Activated CD8-positive, alpha-beta T cell treated with anti-CD3 and anti-CD28 coated beads, Interleukin-2, amount 10 ng/mL, durations not matched to agents 7 days and 5 days (primary cell): Measurements from ENCODE around the gene PLEKHM1. TPM values are rescaled to one million over a fixed set of nuclear protein-coding genes. Genes with fewer than 3 reads are reported as not detected.

Source experiments
- ATAC-seq: fragments of 150-1000 bp; cut with Tn5 transposase; one replicate; pipeline ENCODE4 v1.10.0; 2021; ENCODE audit warnings: moderate library complexity
- CTCF ChIA-PET: fragments of 350-600 bp; sonication (Branson Sonifier 250); formaldehyde crosslinking; loops from one replicate; lab custom pipeline; 2021; ENCODE audit warnings: antibody characterized with exemption; lab: Charles Lee
- POLR2A ChIA-PET: fragments of 350-600 bp; sonication (Branson Sonifier 250); formaldehyde crosslinking; loops from one replicate; lab custom pipeline; 2021; ENCODE audit warnings: antibody characterized with exemption; lab: Charles Lee
- DNase-seq: peaks from one replicate; pipeline ENCODE4 v3.0.0-alpha.2; 2020
- H3K27ac Mint-ChIP-seq: one replicate; pipeline ENCODE4 v1.8.0; 2021; ENCODE audit warnings: mild to moderate bottlenecking, mixed read lengths
- H3K27me3 Mint-ChIP-seq: one replicate; pipeline ENCODE4 v1.8.0; 2021; ENCODE audit warnings: low read depth, mixed read lengths
- H3K36me3 Mint-ChIP-seq: one replicate; pipeline ENCODE4 v1.8.0; 2021; ENCODE audit warnings: low read depth, mixed read lengths
- H3K4me1 Mint-ChIP-seq: one replicate; pipeline ENCODE4 v1.8.0; 2021; ENCODE audit warnings: low read depth, mixed read lengths
- H3K4me3 Mint-ChIP-seq: one replicate; pipeline ENCODE4 v1.8.0; 2021; ENCODE audit warnings: mild to moderate bottlenecking, mixed read lengths
- H3K9me3 Mint-ChIP-seq: one replicate; pipeline ENCODE4 v1.8.0; 2022; ENCODE audit warnings: mixed read lengths; ENCODE audit not compliant: insufficient read depth
- total RNA-seq, 2 experiments: library from RNA; stranded (reverse); gene quantifications; one replicate each; pipeline ENCODE4 v1.2.3, GENCODE V29; 2021

The PLEKHM1 gene
- total RNA-seq, 2 experiments from 2014 or later, result 50.5 to 52.7 TPM

DNA sequence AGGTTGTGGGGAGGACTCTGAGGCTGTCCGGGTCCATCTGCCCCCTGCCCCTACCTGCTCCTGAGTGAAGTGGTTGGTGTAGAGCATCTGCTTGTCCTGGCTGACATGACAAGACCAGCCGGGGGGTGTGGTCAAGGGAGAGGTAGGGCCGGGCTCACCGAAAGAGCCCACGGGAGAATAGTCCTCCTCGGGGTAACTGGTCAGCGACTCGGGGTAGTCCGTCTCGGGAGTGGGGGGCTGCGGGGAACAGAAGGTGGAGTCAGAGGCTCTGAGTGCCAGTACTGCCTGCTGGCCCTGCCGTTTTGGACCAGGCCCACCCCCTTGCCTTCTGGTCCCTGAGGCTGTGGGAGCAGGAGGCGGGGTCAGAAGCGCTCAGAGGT lies 85.7 kb downstream of the PLEKHM1 start:
- DNase-seq, result no peak
- no peak for ATAC-seq
- CTCF ChIA-PET, result no interaction called here
- POLR2A ChIA-PET, result no interaction called here
- H3K27ac Mint-ChIP-seq, result no peak overlapping the region
- no peak overlapping the region for H3K4me3 Mint-ChIP-seq
- peaks cover 68% of the 10 kb centered on the region for H3K36me3 Mint-ChIP-seq
- no peaks in the 10 kb centered on the region for H3K27me3 Mint-ChIP-seq
- peaks cover 30% of the 10 kb centered on the region for H3K4me1 Mint-ChIP-seq
- no peaks in the 10 kb centered on the region for H3K9me3 Mint-ChIP-seq

- Mint-ChIP-seq H3K4me3 (no peak overlapping the region), H3K4me1 (peaks cover 27% of the 10 kb centered on the region), H3K9me3 (no peaks in the 10 kb centered on the region), H3K27me3 (no peaks in the 10 kb centered on the region), H3K27ac (no peak overlapping the region), H3K36me3 (peaks cover 65% of the 10 kb centered on the region)
- ChIA-PET POLR2A (no interaction called here), CTCF (no interaction called here)
- DNase-seq (no peak), ATAC-seq (no peak)
Observed at GRCh38 chr17:45403906-45404490, 86.5 kb downstream of the PLEKHM1 start.

- H3K36me3 Mint-ChIP-seq, result peaks cover 62% of the 10 kb centered on the region
- H3K27ac Mint-ChIP-seq, result no peak overlapping the region
- ATAC-seq, result no peak
- H3K4me1 Mint-ChIP-seq, result peaks cover 16% of the 10 kb centered on the region
- ChIA-PET POLR2A (interaction anchor here (1.0 kb wide), 1 partner anchor 10 kb away, joined by 4 read pairs; no protein-coding TSS in a partner anchor), CTCF (interaction anchor here (0.6 kb wide), 1 partner anchor 268 kb away, joined by 3 read pairs; no protein-coding TSS in a partner anchor)
- no peaks in the 10 kb centered on the region for H3K27me3 Mint-ChIP-seq
- DNase-seq, result no peak
- no peak overlapping the region for H3K4me3 Mint-ChIP-seq
- no peaks in the 10 kb centered on the region for H3K9me3 Mint-ChIP-seq
Observed at GRCh38 chr17:45402916-45403315, 87.6 kb downstream of the PLEKHM1 start.

GRCh38 chr17:45398800-45399199 lies 91.7 kb downstream of the PLEKHM1 start:
- Mint-ChIP-seq H3K27ac (no peak overlapping the region), H3K4me1 (peaks cover 2% of the 10 kb centered on the region), H3K36me3 (peaks cover 58% of the 10 kb centered on the region), H3K9me3 (no peaks in the 10 kb centered on the region), H3K4me3 (no peak overlapping the region), H3K27me3 (no peaks in the 10 kb centered on the region)
- CTCF ChIA-PET, result interaction anchor here (1.1 kb wide), 1 partner anchor 10 kb away, joined by 3 read pairs; no protein-coding TSS in a partner anchor
- DNase-seq, result no peak
- ATAC-seq, result no peak
- POLR2A ChIA-PET, result interaction anchor here (1.6 kb wide), 1 partner anchor 10 kb away, joined by 4 read pairs; no protein-coding TSS in a partner anchor

DNA sequence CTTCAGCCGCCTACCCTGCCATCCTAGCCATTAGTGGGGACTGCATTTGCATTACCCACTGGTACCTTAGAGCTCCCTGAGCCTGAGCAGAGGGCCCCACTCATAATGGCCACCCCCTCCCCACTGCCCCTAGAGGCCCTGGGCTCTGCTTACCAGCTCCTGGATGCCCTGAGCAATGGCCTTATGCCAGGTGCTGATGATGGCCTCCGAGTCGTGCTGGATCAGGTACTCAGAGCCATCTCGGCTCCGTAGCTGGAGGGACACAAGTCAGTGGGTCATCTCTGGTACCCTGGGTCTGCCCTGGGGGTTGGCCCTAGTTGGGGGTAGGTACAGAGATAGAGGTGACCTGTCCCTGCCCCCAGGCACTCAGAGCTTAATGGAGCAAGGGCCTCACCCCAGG lies 92.7 kb downstream of the PLEKHM1 start:
- POLR2A ChIA-PET, result interaction anchor here (0.6 to 1.5 kb wide), 2 partner anchors 11 to 216 kb away, joined by 4 to 5 read pairs; no protein-coding TSS in a partner anchor
- Mint-ChIP-seq H3K27me3 (no peaks in the 10 kb centered on the region), H3K9me3 (no peaks in the 10 kb centered on the region), H3K4me3 (no peak overlapping the region), H3K4me1 (peaks cover 2% of the 10 kb centered on the region), H3K27ac (no peak overlapping the region), H3K36me3 (peaks cover 53% of the 10 kb centered on the region)
- no peak for DNase-seq
- CTCF ChIA-PET, result interaction anchor here (1.2 to 1.5 kb wide), 2 partner anchors 9 to 10 kb away, joined by 3 read pairs; no protein-coding TSS in a partner anchor
- no peak for ATAC-seq

DNA sequence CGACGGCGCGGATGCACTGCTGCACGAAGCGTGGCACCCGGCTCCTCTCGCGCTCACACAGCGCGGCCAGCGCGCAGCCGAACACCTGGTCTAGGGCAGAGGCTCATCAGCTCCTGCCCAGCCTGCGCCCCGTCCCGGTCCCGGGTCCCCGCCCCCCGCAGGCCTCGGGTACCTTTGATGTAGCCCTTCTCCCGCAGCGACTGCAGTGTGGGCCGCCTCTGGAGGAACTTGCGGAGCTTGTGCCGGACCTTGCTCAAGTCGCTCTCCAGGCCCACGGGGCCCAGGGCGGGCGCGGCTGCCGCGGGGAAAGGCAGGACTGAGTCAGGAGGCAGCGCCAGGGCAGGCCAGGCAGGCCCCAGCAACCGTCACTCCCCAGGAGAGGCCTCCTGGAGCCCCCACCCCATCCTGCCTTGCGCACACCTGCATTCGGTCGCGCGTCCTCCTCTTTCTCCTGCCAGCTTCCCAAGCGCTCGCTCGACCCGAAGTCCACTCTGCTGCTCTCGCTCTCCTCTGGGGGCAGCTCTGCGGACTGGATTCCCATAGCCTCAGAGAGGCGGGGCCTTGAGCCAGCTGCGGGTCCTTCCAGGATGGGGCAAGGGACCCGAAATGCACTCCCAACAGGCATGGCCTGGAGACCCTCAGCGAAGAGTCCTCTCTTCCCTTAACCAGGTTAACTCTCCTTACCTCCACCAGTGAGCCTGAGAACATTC lies 93.9 kb downstream of the PLEKHM1 start:
- Mint-ChIP-seq H3K9me3 (no peaks in the 10 kb centered on the region), H3K27me3 (peaks cover 2% of the 10 kb centered on the region), H3K4me3 (no peak overlapping the region), H3K27ac (no peak overlapping the region), H3K4me1 (peaks cover 2% of the 10 kb centered on the region), H3K36me3 (peaks cover 45% of the 10 kb centered on the region)
- no peak for DNase-seq
- POLR2A ChIA-PET, result interaction anchor here (1.5 kb wide), 1 partner anchor 13 kb away, joined by 5 read pairs; no protein-coding TSS in a partner anchor
- ATAC-seq, result no peak
- CTCF ChIA-PET, result interaction anchor here (0.7 to 1.3 kb wide), 3 partner anchors 9 to 177 kb away, joined by 3 read pairs; no protein-coding TSS in a partner anchor

GRCh38 chr17:45395569-45396415 lies 94.7 kb downstream of the PLEKHM1 start:
- ChIA-PET POLR2A (no interaction called here), CTCF (interaction anchor here (1.0 to 1.3 kb wide), 2 partner anchors 12 to 119 kb away, joined by 3 read pairs; no protein-coding TSS in a partner anchor)
- H3K27ac Mint-ChIP-seq, result no peak overlapping the region

DNA sequence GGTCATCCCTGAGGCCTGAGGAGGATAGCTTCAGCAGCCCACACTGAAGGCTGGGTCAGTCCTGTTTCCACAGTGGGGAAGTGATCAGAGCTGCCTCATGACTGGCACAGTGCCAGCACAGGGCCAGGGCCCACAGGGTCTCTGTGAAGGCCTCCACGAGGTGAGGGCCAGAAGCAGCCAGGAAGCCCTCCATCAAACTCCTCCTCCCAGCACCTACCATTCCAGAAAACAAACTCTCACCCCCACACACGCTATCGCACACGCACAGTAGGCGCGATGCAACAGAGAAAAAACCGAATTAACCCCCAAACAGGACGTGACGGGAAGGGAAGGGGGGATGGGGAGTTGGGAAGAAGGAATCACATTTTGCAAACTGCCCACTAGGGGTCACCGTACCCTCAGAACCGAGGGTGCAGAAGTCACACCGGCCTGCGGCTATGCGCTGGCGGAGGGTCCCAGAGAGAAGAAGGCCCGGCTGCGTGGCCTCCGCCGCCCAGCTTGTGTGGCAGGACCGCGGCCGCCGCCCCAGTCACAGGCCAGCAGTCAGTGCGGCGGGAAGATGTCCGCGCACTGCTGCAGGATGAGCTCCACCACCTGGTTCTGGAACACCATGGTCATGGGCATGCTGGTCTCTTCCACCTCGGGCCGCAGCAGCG lies 95.5 kb downstream of the PLEKHM1 start:
- Mint-ChIP-seq H3K9me3 (no peaks in the 10 kb centered on the region), H3K27ac (no peak overlapping the region), H3K4me1 (peaks cover 8% of the 10 kb centered on the region), H3K36me3 (peaks cover 33% of the 10 kb centered on the region), H3K4me3 (no peak overlapping the region), H3K27me3 (peaks cover 6% of the 10 kb centered on the region)
- CTCF ChIA-PET, result interaction anchor here (0.9 to 1.6 kb wide), 4 partner anchors 10 to 118 kb away, joined by 3 to 15 read pairs (median 3); no protein-coding TSS in a partner anchor
- DNase-seq (peak; percentile 52), ATAC-seq (peak; percentile 46)
- POLR2A ChIA-PET, result no interaction called here

More at GRCh38 chr17:45395569-45396415, 94.7 kb downstream of the PLEKHM1 start:
- H3K4me3 Mint-ChIP-seq, result no peak overlapping the region
- H3K36me3 Mint-ChIP-seq, result peaks cover 38% of the 10 kb centered on the region
- no peak for DNase-seq
- no peak for ATAC-seq
- H3K9me3 Mint-ChIP-seq, result no peaks in the 10 kb centered on the region
- H3K27me3 Mint-ChIP-seq, result peaks cover 6% of the 10 kb centered on the region
- peaks cover 8% of the 10 kb centered on the region for H3K4me1 Mint-ChIP-seq

GRCh38 chr17:45394564-45394912 lies 96.0 kb downstream of the PLEKHM1 start:
- Mint-ChIP-seq H3K9me3 (no peaks in the 10 kb centered on the region), H3K27ac (peak overlapping the region; percentile 60), H3K4me3 (no peak overlapping the region), H3K27me3 (peaks cover 6% of the 10 kb centered on the region), H3K4me1 (peaks cover 10% of the 10 kb centered on the region), H3K36me3 (peaks cover 29% of the 10 kb centered on the region)
- ATAC-seq (no peak), DNase-seq (no peak)
- POLR2A ChIA-PET, result interaction anchor here (0.6 kb wide), 1 partner anchor 959 kb away, joined by 4 read pairs; no protein-coding TSS in a partner anchor
- CTCF ChIA-PET, result interaction anchor here (0.9 to 1.6 kb wide), 3 partner anchors 10 to 147 kb away, joined by 3 to 15 read pairs (median 4); no protein-coding TSS in a partner anchor

- POLR2A ChIA-PET, result interaction anchor here (0.6 kb wide), 1 partner anchor 959 kb away, joined by 4 read pairs; no protein-coding TSS in a partner anchor
- peaks cover 6% of the 10 kb centered on the region for H3K27me3 Mint-ChIP-seq
- DNase-seq, result no peak
Observed at GRCh38 chr17:45394091-45394490, 96.4 kb downstream of the PLEKHM1 start.

More at GRCh38 chr17:45394091-45394490, 96.4 kb downstream of the PLEKHM1 start:
- no peaks in the 10 kb centered on the region for H3K9me3 Mint-ChIP-seq
- H3K4me3 Mint-ChIP-seq, result no peak overlapping the region
- CTCF ChIA-PET, result interaction anchor here (0.9 to 1.6 kb wide), 3 partner anchors 9 to 175 kb away, joined by 4 to 15 read pairs (median 4); no protein-coding TSS in a partner anchor
- ATAC-seq, result no peak
- no peak overlapping the region for H3K27ac Mint-ChIP-seq
- peaks cover 28% of the 10 kb centered on the region for H3K36me3 Mint-ChIP-seq
- peaks cover 10% of the 10 kb centered on the region for H3K4me1 Mint-ChIP-seq
